WTC11 (cell line): ENCODE data around the gene LRP1. TPM values are rescaled to one million over a fixed set of nuclear protein-coding genes. Genes with fewer than 3 reads are reported as not detected.

ENCODE experiments used
- ATAC-seq: fragments of 200-7000 bp; cut with Tn5 transposase; 2 replicates; pipeline ENCODE4 v1.10.0; 2021; ENCODE audit warnings: mild to moderate bottlenecking, moderate library complexity
- CTCF ChIA-PET: fragments of 300-600 bp; sonication (Branson Sonifier 250); formaldehyde crosslinking; loops from one replicate; lab custom pipeline; 2021; ENCODE audit warnings: antibody characterized with exemption; lab: Charles Lee
- POLR2A ChIA-PET: fragments of 350-600 bp; sonication (Branson Sonifier 250); formaldehyde crosslinking; loops from one replicate; lab custom pipeline; 2021; ENCODE audit warnings: antibody characterized with exemption; lab: Charles Lee
- DNase-seq: peaks from one replicate; pipeline ENCODE4 v3.0.0; 2021; ENCODE audit warnings: low spot score
- H3K27ac Mint-ChIP-seq: 2 replicates; pipeline ENCODE4 v1.8.0; 2021; ENCODE audit warnings: mixed read lengths
- H3K27me3 Mint-ChIP-seq: 2 replicates; pipeline ENCODE4 v1.8.0; 2021; ENCODE audit warnings: low read depth, mild to moderate bottlenecking, moderate library complexity, mixed read lengths
- H3K36me3 Mint-ChIP-seq: 2 replicates; pipeline ENCODE4 v1.8.0; 2021; ENCODE audit warnings: mixed read lengths
- H3K4me1 Mint-ChIP-seq: 2 replicates; pipeline ENCODE4 v1.8.0; 2022; ENCODE audit warnings: mixed read lengths
- H3K4me3 Mint-ChIP-seq: 2 replicates; pipeline ENCODE4 v1.8.0; 2021; ENCODE audit warnings: mild to moderate bottlenecking, moderate library complexity, mixed read lengths
- H3K9me3 Mint-ChIP-seq: 2 replicates; pipeline ENCODE4 v1.8.0; 2021; ENCODE audit warnings: mixed read lengths
- ATF2 ChIP-seq: sonication (generic); formaldehyde crosslinking; IDR thresholded peaks from 2 replicates; pipeline ENCODE4 v1.8.1; 2022; ENCODE audit warnings: low read depth, missing genetic modification reagents, borderline replicate concordance
- CBFB ChIP-seq: sonication (generic); formaldehyde crosslinking; IDR thresholded peaks from 2 replicates; pipeline ENCODE4 v1.8.1; 2022; ENCODE audit warnings: mild to moderate bottlenecking, low read depth, missing genetic modification reagents
- ETV6 ChIP-seq: sonication (generic); formaldehyde crosslinking; IDR thresholded peaks from 2 replicates; pipeline ENCODE4 v1.8.1; 2022; ENCODE audit warnings: mild to moderate bottlenecking, missing genetic modification reagents
- FOXP1 ChIP-seq: sonication (generic); formaldehyde crosslinking; IDR thresholded peaks from 2 replicates; pipeline ENCODE4 v1.8.0; 2022; ENCODE audit warnings: missing genetic modification reagents, mild to moderate bottlenecking, moderate library complexity, borderline replicate concordance
- FOXP4 ChIP-seq: sonication (generic); formaldehyde crosslinking; IDR thresholded peaks from 2 replicates; pipeline ENCODE4 v1.8.0; 2022; ENCODE audit warnings: mild to moderate bottlenecking, missing genetic modification reagents
- IRF1 ChIP-seq: sonication (generic); formaldehyde crosslinking; IDR thresholded peaks from 2 replicates; pipeline ENCODE4 v1.8.0; 2023; ENCODE audit warnings: missing genetic modification reagents
- JAZF1 ChIP-seq: fragments of 250-450 bp; sonication (Bioruptor Pico); IDR thresholded peaks from 2 replicates; pipeline ENCODE4 v1.9.0; 2021; ENCODE audit warnings: moderate library complexity, mild to moderate bottlenecking, inconsistent platforms
- JUN ChIP-seq: sonication (generic); formaldehyde crosslinking; IDR thresholded peaks from 2 replicates; pipeline ENCODE4 v1.8.0; 2023; ENCODE audit warnings: mild to moderate bottlenecking, missing genetic modification reagents
- MXD4 ChIP-seq: fragments of 250-450 bp; sonication (Bioruptor Pico); IDR thresholded peaks from 2 replicates; pipeline ENCODE4 v1.8.0; 2021; ENCODE audit warnings: mild to moderate bottlenecking, moderate library complexity, borderline replicate concordance
- MYBL2 ChIP-seq: sonication (generic); formaldehyde crosslinking; IDR thresholded peaks from 2 replicates; pipeline ENCODE4 v1.8.1; 2023; ENCODE audit warnings: mild to moderate bottlenecking, moderate library complexity, missing genetic modification reagents
- NFYB ChIP-seq: sonication (generic); formaldehyde crosslinking; conservative IDR thresholded peaks from 2 replicates; pipeline ENCODE4 v1.8.0; 2022; ENCODE audit warnings: low read depth, missing genetic modification reagents
- NR3C1 ChIP-seq: sonication (generic); formaldehyde crosslinking; conservative IDR thresholded peaks from 2 replicates; pipeline ENCODE4 v1.8.1; 2023; ENCODE audit warnings: low read depth, mild to moderate bottlenecking, missing genetic modification reagents
- RELA ChIP-seq: sonication (generic); formaldehyde crosslinking; IDR thresholded peaks from 2 replicates; pipeline ENCODE4 v1.8.1; 2022; ENCODE audit warnings: missing genetic modification reagents, mild to moderate bottlenecking, borderline replicate concordance
- SMAD3 ChIP-seq: sonication (generic); formaldehyde crosslinking; IDR thresholded peaks from 2 replicates; pipeline ENCODE4 v1.8.0; 2022; ENCODE audit warnings: missing genetic modification reagents, mild to moderate bottlenecking, borderline replicate concordance
- SOX15 ChIP-seq: fragments of 250-450 bp; sonication (Bioruptor Pico); IDR thresholded peaks from 2 replicates; pipeline ENCODE4 v1.9.0; 2021; ENCODE audit warnings: mild to moderate bottlenecking
- ZNF263 ChIP-seq: sonication (generic); formaldehyde crosslinking; IDR thresholded peaks from 2 replicates; pipeline ENCODE4 v1.8.1; 2022; ENCODE audit warnings: low read depth, mild to moderate bottlenecking, moderate library complexity, missing genetic modification reagents
- total RNA-seq: library from RNA; stranded (reverse); gene quantifications from 3 replicates; pipeline ENCODE4 v1.2.3, GENCODE V29; 2021
- TF ChIP-seq, protein P1 (sequence below): sonication (generic); formaldehyde crosslinking; IDR thresholded peaks from 2 replicates; pipeline ENCODE4 v1.8.0; 2023; ENCODE audit warnings: mild to moderate bottlenecking, missing genetic modification reagents
- TF ChIP-seq, protein P2 (sequence below): fragments of 250-450 bp; sonication (Bioruptor Pico); IDR thresholded peaks from 2 replicates; pipeline ENCODE4 v1.9.0; 2021; ENCODE audit warnings: moderate library complexity, mild to moderate bottlenecking, inconsistent platforms, borderline replicate concordance
- TF ChIP-seq, protein P3 (sequence below): fragments of 250-450 bp; sonication (Bioruptor Pico); IDR thresholded peaks from 2 replicates; pipeline ENCODE4 v1.9.0; 2021; ENCODE audit warnings: mild to moderate bottlenecking
- TF ChIP-seq, protein P4 (sequence below): sonication (generic); formaldehyde crosslinking; conservative IDR thresholded peaks from 2 replicates; pipeline ENCODE4 v1.8.1; 2023; ENCODE audit warnings: mild to moderate bottlenecking, low read depth, missing genetic modification reagents, moderate library complexity

LRP1 gene
- total RNA-seq, 1 experiment from 2014 or later, result 120 TPM

DNA sequence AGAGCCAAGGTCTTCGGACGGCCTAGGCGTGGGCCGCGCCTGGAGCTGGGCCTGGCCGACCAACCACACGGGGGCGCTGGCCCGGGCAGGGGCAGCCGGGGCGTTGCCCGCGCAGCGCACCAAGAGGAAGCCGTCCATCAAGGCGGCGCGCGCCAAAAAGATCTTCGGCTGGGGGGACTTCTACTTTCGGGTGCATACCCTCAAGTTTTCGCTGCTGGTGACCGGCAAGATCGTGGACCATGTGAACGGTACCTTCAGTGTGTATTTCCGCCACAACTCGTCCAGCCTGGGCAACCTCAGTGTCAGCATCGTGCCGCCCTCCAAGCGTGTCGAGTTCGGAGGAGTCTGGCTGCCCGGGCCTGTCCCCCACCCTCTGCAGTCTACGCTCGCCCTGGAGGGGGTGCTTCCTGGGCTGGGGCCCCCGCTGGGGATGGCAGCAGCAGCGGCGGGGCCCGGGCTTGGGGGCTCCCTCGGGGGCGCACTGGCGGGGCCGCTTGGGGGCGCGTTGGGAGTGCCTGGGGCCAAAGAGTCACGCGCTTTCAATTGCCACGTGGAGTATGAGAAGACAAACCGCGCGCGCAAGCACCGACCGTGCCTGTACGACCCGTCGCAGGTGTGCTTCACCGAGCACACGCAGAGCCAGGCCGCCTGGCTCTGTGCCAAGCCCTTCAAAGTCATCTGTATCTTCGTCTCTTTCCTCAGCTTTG is 96.8 kb downstream of the LRP1 start (continued):
- TF ChIP-seq FOXP1 (CRISPR knock-in tag) (no peak), SMAD3 (CRISPR knock-in tag) (no peak), MXD4 (CRISPR knock-in tag) (no peak), ETV6 (CRISPR knock-in tag) (no peak; the same call in 1 of the 2 replicates)
- TF ChIP-seq, protein P1, sequence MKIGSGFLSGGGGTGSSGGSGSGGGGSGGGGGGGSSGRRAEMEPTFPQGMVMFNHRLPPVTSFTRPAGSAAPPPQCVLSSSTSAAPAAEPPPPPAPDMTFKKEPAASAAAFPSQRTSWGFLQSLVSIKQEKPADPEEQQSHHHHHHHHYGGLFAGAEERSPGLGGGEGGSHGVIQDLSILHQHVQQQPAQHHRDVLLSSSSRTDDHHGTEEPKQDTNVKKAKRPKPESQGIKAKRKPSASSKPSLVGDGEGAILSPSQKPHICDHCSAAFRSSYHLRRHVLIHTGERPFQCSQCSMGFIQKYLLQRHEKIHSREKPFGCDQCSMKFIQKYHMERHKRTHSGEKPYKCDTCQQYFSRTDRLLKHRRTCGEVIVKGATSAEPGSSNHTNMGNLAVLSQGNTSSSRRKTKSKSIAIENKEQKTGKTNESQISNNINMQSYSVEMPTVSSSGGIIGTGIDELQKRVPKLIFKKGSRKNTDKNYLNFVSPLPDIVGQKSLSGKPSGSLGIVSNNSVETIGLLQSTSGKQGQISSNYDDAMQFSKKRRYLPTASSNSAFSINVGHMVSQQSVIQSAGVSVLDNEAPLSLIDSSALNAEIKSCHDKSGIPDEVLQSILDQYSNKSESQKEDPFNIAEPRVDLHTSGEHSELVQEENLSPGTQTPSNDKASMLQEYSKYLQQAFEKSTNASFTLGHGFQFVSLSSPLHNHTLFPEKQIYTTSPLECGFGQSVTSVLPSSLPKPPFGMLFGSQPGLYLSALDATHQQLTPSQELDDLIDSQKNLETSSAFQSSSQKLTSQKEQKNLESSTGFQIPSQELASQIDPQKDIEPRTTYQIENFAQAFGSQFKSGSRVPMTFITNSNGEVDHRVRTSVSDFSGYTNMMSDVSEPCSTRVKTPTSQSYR (CRISPR knock-in tag), result no peak; the same call in 1 of the 2 replicates

- no peak for ATAC-seq
- peak overlapping the region; percentile 81 for H3K4me3 Mint-ChIP-seq
- ChIA-PET CTCF (interaction anchor here (1.4 to 10.4 kb wide), 11 partner anchors 11 to 235 kb away, joined by 3 to 660 read pairs (median 10); partner anchors contain the start of genes GLI1, INHBE, LRP1 and NEMP1), POLR2A (interaction anchor here (0.8 to 7.6 kb wide), 4 partner anchors 12 to 235 kb away, joined by 3 to 97 read pairs (median 6); a partner anchor contains a TSS)
- H3K9me3 Mint-ChIP-seq, result no peaks in the 10 kb centered on the region
- no peak overlapping the region for H3K27ac Mint-ChIP-seq
- H3K4me1 Mint-ChIP-seq, result peaks cover 64% of the 10 kb centered on the region
- H3K27me3 Mint-ChIP-seq, result peaks cover 84% of the 10 kb centered on the region
- 0 out of 2 replicates have a peak, but pooled peaks cover 5% of the 10 kb centered on the region for H3K36me3 Mint-ChIP-seq
- no peak for DNase-seq
- TF ChIP-seq ATF2 (CRISPR knock-in tag), result no peak
- TF ChIP-seq FOXP4 (CRISPR knock-in tag), result no peak
- no peak for TF ChIP-seq SOX15 (CRISPR knock-in tag)
- TF ChIP-seq RELA (CRISPR knock-in tag), result no peak
- TF ChIP-seq, protein P2, sequence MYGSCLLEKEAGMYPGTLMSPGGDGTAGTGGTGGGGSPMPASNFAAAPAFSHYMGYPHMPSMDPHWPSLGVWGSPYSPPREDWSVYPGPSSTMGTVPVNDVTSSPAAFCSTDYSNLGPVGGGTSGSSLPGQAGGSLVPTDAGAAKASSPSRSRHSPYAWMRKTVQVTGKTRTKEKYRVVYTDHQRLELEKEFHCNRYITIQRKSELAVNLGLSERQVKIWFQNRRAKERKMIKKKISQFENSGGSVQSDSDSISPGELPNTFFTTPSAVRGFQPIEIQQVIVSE (CRISPR knock-in tag), result no peak
- TF ChIP-seq, protein P3, sequence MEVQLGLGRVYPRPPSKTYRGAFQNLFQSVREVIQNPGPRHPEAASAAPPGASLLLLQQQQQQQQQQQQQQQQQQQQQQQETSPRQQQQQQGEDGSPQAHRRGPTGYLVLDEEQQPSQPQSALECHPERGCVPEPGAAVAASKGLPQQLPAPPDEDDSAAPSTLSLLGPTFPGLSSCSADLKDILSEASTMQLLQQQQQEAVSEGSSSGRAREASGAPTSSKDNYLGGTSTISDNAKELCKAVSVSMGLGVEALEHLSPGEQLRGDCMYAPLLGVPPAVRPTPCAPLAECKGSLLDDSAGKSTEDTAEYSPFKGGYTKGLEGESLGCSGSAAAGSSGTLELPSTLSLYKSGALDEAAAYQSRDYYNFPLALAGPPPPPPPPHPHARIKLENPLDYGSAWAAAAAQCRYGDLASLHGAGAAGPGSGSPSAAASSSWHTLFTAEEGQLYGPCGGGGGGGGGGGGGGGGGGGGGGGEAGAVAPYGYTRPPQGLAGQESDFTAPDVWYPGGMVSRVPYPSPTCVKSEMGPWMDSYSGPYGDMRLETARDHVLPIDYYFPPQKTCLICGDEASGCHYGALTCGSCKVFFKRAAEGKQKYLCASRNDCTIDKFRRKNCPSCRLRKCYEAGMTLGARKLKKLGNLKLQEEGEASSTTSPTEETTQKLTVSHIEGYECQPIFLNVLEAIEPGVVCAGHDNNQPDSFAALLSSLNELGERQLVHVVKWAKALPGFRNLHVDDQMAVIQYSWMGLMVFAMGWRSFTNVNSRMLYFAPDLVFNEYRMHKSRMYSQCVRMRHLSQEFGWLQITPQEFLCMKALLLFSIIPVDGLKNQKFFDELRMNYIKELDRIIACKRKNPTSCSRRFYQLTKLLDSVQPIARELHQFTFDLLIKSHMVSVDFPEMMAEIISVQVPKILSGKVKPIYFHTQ (CRISPR knock-in tag), result no peak
- no peak for TF ChIP-seq IRF1 (CRISPR knock-in tag)
- no peak for TF ChIP-seq JUN (CRISPR knock-in tag)
- TF ChIP-seq, protein P4, sequence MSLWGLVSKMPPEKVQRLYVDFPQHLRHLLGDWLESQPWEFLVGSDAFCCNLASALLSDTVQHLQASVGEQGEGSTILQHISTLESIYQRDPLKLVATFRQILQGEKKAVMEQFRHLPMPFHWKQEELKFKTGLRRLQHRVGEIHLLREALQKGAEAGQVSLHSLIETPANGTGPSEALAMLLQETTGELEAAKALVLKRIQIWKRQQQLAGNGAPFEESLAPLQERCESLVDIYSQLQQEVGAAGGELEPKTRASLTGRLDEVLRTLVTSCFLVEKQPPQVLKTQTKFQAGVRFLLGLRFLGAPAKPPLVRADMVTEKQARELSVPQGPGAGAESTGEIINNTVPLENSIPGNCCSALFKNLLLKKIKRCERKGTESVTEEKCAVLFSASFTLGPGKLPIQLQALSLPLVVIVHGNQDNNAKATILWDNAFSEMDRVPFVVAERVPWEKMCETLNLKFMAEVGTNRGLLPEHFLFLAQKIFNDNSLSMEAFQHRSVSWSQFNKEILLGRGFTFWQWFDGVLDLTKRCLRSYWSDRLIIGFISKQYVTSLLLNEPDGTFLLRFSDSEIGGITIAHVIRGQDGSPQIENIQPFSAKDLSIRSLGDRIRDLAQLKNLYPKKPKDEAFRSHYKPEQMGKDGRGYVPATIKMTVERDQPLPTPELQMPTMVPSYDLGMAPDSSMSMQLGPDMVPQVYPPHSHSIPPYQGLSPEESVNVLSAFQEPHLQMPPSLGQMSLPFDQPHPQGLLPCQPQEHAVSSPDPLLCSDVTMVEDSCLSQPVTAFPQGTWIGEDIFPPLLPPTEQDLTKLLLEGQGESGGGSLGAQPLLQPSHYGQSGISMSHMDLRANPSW (CRISPR knock-in tag), result no peak
- TF ChIP-seq MYBL2 (CRISPR knock-in tag), result no peak
- no peak for TF ChIP-seq NR3C1 (CRISPR knock-in tag)
- no peak for TF ChIP-seq NFYB (CRISPR knock-in tag)
- TF ChIP-seq CBFB (CRISPR knock-in tag), result no peak
- TF ChIP-seq ZNF263 (CRISPR knock-in tag), result no peak
- no peak for TF ChIP-seq JAZF1 (CRISPR knock-in tag)
Observed at GRCh38 chr12:57225680-57226210, 97.5 kb downstream of the LRP1 start.
